ENCODE data around the gene PHKA2.

PHKA2 gene

GRCh38 chrX:18974993-18975392 is 8.9 kb downstream of the PHKA2 start:
- no peak for DNase-seq (ENCODE audit: low spot score)

- no peak for DNase-seq (ENCODE audit: low spot score)
Measured at GRCh38 chrX:18973527-18974192, 10.3 kb downstream of the PHKA2 start.

GRCh38 chrX:18971506-18971905 is 12.4 kb downstream of the PHKA2 start:
- DNase-seq (ENCODE audit: low spot score) = no peak

- no peak for DNase-seq (ENCODE audit: low spot score)
Measured at GRCh38 chrX:18970465-18970864, 13.4 kb downstream of the PHKA2 start.

- DNase-seq (ENCODE audit: low spot score) = no peak
Measured at GRCh38 chrX:18966624-18967023, 17.3 kb downstream of the PHKA2 start.

- no peak for DNase-seq (ENCODE audit: low spot score)
Measured at GRCh38 chrX:18964901-18965300, 19.0 kb downstream of the PHKA2 start.

GRCh38 chrX:18964026-18964425 is 19.9 kb downstream of the PHKA2 start:
- no peak for DNase-seq (ENCODE audit: low spot score)

GRCh38 chrX:18962329-18962728 is 21.6 kb downstream of the PHKA2 start:
- no peak for DNase-seq (ENCODE audit: low spot score)

- no peak for DNase-seq (ENCODE audit: low spot score)
Measured at GRCh38 chrX:18961686-18962085, 22.2 kb downstream of the PHKA2 start.

GRCh38 chrX:18956303-18957032 is 27.4 kb downstream of the PHKA2 start:
- no peak for DNase-seq (ENCODE audit: low spot score)

- DNase-seq (ENCODE audit: low spot score) = no peak
Measured at GRCh38 chrX:18955676-18956075, 28.2 kb downstream of the PHKA2 start.

GRCh38 chrX:18951032-18951431 is 32.9 kb downstream of the PHKA2 start:
- no peak for DNase-seq (ENCODE audit: low spot score)

GRCh38 chrX:18949944-18950301 is 34.0 kb downstream of the PHKA2 start:
- DNase-seq (ENCODE audit: low spot score) = no peak

- DNase-seq (ENCODE audit: low spot score) = no peak
Measured at GRCh38 chrX:18949291-18949943, 34.5 kb downstream of the PHKA2 start.

- no peak for DNase-seq (ENCODE audit: low spot score)
Measured at GRCh38 chrX:18946611-18947010, 37.3 kb downstream of the PHKA2 start.

GRCh38 chrX:18946157-18946556 is 37.8 kb downstream of the PHKA2 start:
- no peak for DNase-seq (ENCODE audit: low spot score)

- DNase-seq (ENCODE audit: low spot score) = no peak
Measured at GRCh38 chrX:18945483-18945882, 38.4 kb downstream of the PHKA2 start.

GRCh38 chrX:18944482-18944881 is 39.4 kb downstream of the PHKA2 start:
- DNase-seq (ENCODE audit: low spot score) = no peak

GRCh38 chrX:18941896-18942295 is 42.0 kb downstream of the PHKA2 start:
- no peak for DNase-seq (ENCODE audit: low spot score)

- DNase-seq (ENCODE audit: low spot score) = no peak
Measured at GRCh38 chrX:18938710-18939109, 45.2 kb downstream of the PHKA2 start.

GRCh38 chrX:18937173-18937572 is 46.7 kb downstream of the PHKA2 start:
- no peak for DNase-seq (ENCODE audit: low spot score)

GRCh38 chrX:18935893-18936292 is 48.0 kb downstream of the PHKA2 start:
- no peak for DNase-seq (ENCODE audit: low spot score)

GRCh38 chrX:18934708-18935107 is 49.2 kb downstream of the PHKA2 start:
- DNase-seq (ENCODE audit: low spot score) = no peak

Data from RKO (cell line).